ENCODE measurements around the gene FBLN2.

Gene FBLN2

GRCh38 chr3:13588221-13588701 is 39.3 kb downstream of the FBLN2 start:
- no peak for DNase-seq (ENCODE audit: low read depth in 2 of 2)
- no peak overlapping the region for H3K4me3 ChIP-seq (replicated peaks in 1 of 2; ENCODE audit: low read depth in 2 of 2, low read length in 2 of 2)
- TF ChIP-seq CTCF (IDR thresholded peaks at IDR 0.05; ENCODE audit: low read depth, low read length), result no peak

- no peak for DNase-seq (ENCODE audit: low read depth in 2 of 2)
- no peak for TF ChIP-seq CTCF (IDR thresholded peaks at IDR 0.05; ENCODE audit: low read depth, low read length)
- no peak overlapping the region for H3K4me3 ChIP-seq (replicated peaks in 1 of 2; ENCODE audit: low read depth in 2 of 2, low read length in 2 of 2)
Observed at GRCh38 chr3:13588993-13589392, 40.1 kb downstream of the FBLN2 start.

- no peak for TF ChIP-seq CTCF (IDR thresholded peaks at IDR 0.05; ENCODE audit: low read depth, low read length)
- no peak overlapping the region for H3K4me3 ChIP-seq (replicated peaks in 1 of 2; ENCODE audit: low read depth in 2 of 2, low read length in 2 of 2)
- DNase-seq (ENCODE audit: low read depth in 2 of 2), result no peak
Observed at GRCh38 chr3:13590841-13591520, 42.1 kb downstream of the FBLN2 start.

- H3K4me3 ChIP-seq (replicated peaks in 1 of 2; ENCODE audit: low read depth in 2 of 2, low read length in 2 of 2), result no peak overlapping the region
- TF ChIP-seq CTCF (IDR thresholded peaks at IDR 0.05; ENCODE audit: low read depth, low read length), result no peak
- no peak for DNase-seq (ENCODE audit: low read depth in 2 of 2)
Observed at GRCh38 chr3:13593615-13594014, 44.7 kb downstream of the FBLN2 start.

GRCh38 chr3:13594146-13594545 is 45.2 kb downstream of the FBLN2 start:
- no peak overlapping the region for H3K4me3 ChIP-seq (replicated peaks in 1 of 2; ENCODE audit: low read depth in 2 of 2, low read length in 2 of 2)
- no peak for DNase-seq (ENCODE audit: low read depth in 2 of 2)
- no peak for TF ChIP-seq CTCF (IDR thresholded peaks at IDR 0.05; ENCODE audit: low read depth, low read length)

GRCh38 chr3:13594991-13595421 is 46.1 kb downstream of the FBLN2 start:
- no peak overlapping the region for H3K4me3 ChIP-seq (replicated peaks in 1 of 2; ENCODE audit: low read depth in 2 of 2, low read length in 2 of 2)
- DNase-seq (ENCODE audit: low read depth in 2 of 2), result no peak
- no peak for TF ChIP-seq CTCF (IDR thresholded peaks at IDR 0.05; ENCODE audit: low read depth, low read length)

- no peak for TF ChIP-seq CTCF (IDR thresholded peaks at IDR 0.05; ENCODE audit: low read depth, low read length)
- DNase-seq (ENCODE audit: low read depth in 2 of 2), result no peak
- H3K4me3 ChIP-seq (replicated peaks in 1 of 2; ENCODE audit: low read depth in 2 of 2, low read length in 2 of 2), result no peak overlapping the region
Observed at GRCh38 chr3:13595485-13595884, 46.6 kb downstream of the FBLN2 start.

Measured in cardiac fibroblast (primary cell).